ENCODE results near the gene CELF1. TPM values are rescaled to one million over a fixed set of nuclear protein-coding genes. Genes with fewer than 3 reads are reported as not detected.
A peak's percentile ranks its signal among the peaks of the same experiment; 100 is the strongest.

CELF1 gene
- 246 TPM for total RNA-seq

DNA sequence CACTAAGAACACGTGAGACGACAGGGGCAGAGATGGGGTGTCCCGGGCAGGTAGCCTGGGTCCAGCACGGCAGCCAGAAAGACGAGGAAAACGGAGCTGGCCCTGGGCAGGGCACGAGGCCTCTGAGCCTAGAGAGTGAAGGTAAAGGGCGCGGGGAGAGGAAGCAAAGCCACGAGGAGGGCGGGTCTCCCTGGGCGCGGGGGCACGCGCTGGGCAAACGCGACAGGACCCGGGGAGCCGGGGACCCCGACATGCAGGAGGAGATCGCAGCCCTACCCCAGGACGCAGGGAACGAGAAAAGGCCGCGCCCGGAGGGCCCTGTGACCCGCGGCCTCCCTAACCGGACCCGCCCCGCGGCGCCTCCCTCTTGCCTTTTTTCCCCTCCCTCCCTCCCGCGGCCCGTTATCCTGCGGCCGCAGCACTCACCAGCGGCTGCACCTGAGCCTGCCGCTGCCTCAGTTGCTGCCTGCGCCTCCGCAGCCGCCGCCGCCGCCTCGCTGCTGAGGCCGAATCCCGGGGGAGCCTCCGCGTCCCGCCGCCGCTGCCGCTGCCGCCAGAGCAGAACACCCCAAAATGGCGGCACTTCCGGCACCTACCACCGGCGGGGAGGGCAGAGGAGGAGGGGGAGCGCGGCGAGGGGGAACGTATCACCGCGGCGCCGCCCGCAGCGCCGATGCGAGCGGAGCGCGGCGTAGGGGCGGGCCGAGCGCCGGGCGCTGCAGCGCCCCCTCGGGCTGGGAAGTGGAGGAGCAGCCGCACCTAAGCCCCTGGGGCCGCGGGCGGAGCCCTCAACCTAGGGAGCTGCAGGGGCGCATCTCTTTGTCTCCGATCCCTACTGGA lies at the start of gene CELF1:
CELF1 (minus strand) TSS at position 567 of the 840 bp plus-strand sequence. CDS start 53,609 bp downstream, outside the sequence.
- DNase-seq = peak; percentile 80

DNA sequence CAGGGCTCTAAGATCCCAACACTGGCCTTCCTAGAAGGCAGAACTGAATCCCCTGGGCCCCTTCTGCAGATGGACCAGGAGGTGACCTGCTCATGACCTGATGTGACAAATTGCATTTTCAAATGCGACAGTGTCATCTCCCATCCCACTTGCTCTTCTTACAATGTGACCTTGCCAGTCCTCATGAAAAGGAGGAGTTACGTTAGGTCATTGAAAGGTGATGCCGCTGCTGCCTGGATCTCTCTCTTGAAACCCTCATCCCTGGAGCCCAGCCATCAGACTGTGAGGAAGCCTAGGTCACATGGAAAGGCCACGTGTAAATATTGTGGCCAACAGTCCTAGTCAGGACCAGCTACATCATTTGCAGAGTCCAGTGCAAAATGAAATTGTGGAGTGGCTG lies 47.0 kb upstream of the CELF1 start:
- no peak for DNase-seq

DNA sequence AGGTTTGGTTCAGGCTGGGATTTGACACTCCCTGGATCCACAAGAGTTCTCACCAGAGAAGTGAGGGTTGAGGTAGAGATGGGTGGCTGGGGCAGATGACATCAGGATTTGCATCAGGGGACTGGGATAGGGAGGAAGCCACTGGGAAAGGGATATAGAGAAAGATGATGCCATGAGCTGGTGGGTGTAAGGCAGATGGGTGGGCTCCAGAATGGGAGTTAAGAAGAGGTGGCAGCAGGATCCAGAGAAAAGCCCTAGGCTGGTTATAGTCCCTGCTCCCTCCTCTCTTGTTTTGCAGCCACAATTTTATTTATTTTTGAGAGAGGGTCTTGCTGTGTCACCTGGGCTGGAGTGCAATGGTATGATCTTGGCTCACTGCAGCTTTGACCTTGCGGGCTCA lies 43.0 kb upstream of the CELF1 start:
- DNase-seq = no peak

DNA sequence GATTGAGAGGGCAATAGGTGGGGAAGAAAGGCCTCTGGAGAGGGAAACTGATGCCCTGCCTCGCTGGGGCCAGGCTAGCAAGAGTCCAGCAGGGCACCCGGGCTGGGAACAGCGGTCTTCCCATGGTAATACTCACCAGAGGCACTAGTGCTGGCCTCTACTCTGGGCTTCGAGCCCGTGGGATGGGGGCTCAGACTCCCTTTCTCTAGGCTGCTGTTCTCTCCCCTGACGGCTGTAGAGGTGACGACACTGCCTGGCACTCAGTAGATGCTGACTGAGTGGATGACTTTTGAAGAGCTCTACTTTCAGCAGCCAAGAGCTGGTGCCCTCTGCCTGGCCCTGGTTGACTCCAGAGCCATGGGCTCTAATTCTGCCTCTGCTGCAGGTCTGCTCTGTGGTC lies 42.1 kb upstream of the CELF1 start:
- no peak for DNase-seq

DNA sequence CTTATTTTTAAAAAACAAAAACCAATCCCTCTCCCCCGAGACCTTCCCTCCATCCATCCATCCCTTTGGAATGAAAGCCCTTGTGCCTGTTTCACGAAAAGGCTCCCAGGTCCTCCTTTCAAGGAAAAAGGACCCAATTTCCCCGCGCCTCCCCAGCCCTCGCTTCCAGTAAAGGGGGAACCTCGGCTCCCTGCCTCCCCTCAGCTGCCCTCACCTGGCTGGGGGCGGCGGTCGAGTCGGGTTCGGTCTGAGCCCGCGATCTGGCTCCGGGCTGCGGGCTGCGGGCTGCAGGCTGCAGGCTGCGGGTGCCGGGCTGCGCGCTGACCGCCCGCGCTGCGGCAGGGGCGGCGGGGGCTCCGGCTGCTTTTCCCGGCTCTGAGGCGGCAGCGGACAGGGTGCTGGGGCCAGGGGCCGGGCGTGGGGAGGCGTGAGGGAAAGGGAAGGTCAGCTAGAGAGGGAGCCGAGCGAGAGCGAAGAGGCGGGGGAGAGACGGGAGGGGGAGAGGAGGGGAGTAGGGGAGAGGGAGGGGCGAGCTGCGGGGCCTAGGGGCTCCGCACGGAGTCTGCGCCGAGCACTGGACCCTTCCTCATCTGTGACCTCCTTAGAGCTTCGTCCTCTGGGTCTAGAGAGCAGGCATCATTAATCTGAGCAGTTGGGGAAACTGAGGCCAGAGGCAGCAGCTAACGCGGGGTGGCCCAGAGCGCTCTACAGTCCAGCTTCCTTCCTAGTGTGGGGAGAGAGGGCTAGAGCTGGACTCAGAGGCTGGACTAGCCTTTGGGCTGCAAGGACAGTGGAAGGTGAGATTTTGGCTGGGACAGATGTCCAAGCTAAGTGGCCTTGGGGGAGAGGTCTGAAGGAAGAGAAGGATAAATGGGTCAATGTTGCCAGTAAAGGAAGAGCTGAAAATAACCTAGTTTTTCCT lies 41.3 kb upstream of the CELF1 start, which contains the start of gene C1QTNF4:
C1QTNF4 (minus strand) TSS at position 478 of the 922 bp plus-strand sequence. CDS start 3,601 bp downstream, outside the sequence.
- no peak for DNase-seq

DNA sequence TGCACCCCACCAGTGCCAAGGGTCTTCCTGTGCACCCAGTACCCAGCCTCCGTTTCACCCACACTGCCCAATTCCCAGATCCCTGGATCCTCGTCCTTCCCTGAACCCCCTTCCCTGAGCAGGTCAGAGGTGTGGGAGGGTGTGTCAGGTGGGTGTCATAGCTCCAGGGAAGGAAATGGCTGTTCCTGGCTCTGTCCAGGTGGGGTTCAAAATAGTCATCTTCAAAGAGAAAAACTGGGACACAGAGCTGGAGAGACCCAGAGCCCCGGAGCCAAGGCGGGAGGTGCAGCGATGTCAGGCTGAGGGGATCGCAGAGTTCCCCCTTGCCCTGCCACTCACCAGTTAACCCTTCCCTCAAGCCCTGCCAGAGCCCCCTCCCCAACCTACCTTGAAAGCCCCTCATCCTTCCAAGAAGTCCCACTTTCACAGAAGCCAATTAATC lies 40.6 kb upstream of the CELF1 start:
- no peak for DNase-seq

DNA sequence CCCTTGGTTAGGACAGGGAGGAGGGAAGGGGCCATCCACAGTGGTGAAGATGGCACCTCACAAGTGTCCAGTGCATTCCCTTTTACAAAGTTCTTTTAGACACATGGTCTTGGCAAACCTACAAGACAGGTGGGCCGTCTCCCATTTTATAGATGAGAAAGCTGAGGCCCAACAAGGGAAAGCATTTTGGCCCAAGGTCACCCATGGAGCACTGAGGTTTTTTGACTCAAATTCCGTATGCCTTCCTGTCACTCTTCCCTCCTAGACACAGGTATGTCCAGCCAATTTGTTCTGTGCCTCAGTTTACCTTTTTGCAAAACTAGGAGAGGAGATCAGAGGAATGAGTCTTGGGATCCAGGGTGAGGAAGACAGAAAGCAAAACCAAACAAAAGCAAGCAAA lies 40.0 kb upstream of the CELF1 start:
- DNase-seq = no peak

DNA sequence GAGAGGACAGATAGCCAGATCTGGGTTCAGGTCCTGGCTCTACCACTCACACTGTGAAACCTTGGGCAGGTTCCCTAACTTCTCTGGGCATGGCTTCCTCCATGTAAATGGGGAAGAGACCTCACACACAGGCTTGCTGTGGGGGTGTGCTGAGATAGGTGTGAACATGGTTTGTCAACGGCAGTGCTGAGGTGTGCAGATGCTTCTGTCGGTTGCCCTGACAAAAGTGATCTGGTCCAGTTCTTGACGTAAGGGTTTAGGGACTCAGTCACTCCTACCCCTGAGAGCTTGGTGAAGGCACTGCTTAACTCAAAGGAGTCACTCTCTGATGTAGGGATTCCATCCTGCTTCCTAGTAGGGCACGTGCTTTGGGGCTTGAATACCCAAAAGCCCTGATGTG lies 39.3 kb upstream of the CELF1 start:
- DNase-seq = no peak

DNA sequence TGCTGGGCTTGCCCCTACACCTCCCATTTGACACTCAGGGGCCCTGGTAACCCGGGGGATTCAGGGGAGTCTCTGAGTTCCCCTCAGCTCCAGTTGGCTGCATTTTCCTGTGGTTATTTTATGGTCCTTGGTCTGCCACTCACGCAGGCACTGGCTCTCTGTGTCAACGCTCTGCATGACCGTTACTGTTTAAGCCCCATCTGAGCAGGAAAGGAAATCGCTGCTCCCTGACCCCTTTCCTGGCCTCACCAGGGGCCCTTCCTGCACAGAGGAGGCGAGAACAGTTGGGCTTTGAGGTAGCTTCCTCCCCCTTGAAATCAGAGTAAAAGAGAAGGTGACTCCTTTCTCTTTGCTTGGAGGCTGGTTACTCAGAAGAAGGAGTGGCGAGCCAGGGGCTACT lies 38.8 kb upstream of the CELF1 start:
- no peak for DNase-seq

DNA sequence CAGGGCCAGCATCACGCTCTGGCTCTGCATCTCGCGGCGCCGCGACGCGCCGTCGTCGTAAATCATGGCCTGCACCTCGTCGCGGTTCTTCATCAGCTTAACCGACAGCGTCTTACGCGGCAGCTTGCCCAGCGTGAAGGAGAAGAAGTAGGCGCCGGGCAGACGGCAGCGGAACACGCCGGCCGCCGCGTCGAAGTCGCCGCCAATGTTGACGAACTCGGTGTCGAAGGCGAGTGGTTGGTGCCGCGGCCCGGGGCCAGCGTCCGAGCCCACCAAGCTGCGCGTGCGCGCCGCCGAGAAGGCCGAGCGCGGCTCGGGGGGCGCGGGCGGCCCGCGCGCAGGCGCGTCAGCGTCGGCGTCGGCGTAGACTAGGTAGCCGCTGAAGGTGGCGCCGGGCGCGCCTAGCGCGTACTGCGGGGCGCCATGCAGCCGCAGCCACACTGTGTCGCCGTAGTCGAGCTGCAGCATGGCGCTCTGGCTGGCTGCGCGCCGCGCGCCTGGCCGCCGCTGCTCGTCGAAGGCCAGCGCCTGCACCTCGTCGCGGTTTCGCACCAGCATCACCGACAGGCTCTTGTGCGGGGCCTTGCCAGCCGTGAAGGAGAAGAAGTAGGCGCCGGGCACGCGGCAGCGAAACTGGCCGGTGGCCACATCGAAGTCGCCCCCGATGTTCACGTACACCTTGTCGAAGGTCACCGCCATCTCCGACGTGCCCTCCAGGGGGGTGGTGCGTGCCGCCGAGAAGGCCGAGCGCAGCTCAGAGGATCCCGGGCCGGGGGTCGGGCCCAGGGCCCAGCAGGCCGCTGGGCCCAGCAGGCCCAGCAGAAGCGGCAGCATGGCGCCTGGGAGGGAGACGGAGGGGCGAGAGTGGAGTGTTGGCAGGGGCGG lies 37.3 kb upstream of the CELF1 start:
- DNase-seq = no peak

DNA sequence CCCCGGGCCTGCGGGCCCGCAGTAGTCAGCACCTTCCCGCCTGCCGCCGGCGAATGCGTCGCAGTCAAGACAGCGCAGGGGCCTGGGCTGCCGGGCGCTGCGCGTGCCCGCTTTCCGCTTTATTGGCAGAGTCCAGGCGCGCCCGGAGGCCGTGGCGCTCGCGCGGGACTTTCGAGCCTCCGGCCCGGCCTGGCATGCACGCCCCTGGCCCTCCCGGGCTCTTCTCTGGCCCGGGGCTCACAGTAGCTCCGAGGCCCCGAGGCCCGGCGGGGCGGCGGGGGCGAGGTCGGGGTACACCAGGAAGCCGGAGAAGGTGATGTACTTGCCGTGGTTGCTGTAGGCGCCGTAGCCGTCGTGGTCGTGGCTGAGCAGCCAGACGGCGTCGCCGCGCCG lies 36.6 kb upstream of the CELF1 start:
- no peak for DNase-seq

DNA sequence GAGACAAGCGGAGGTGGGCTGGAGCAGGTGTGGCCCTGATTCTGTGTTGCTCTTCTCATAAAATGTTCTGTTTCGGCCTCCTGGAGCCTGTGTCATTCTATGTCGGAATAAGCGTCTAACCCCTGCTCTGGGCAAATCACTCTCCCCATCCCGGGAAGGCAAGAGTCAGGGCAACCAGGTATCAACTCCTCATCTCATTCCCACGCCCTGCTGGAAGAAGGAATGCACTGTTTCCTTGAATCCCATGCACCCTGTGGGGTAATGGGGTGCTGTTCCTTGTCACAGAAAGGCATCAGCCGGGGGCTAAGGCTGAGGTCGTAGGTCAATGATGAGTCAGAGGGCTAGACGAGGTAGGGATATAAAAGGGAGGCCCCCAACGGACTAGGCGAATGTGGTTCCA lies 36.2 kb upstream of the CELF1 start:
- DNase-seq = no peak

DNA sequence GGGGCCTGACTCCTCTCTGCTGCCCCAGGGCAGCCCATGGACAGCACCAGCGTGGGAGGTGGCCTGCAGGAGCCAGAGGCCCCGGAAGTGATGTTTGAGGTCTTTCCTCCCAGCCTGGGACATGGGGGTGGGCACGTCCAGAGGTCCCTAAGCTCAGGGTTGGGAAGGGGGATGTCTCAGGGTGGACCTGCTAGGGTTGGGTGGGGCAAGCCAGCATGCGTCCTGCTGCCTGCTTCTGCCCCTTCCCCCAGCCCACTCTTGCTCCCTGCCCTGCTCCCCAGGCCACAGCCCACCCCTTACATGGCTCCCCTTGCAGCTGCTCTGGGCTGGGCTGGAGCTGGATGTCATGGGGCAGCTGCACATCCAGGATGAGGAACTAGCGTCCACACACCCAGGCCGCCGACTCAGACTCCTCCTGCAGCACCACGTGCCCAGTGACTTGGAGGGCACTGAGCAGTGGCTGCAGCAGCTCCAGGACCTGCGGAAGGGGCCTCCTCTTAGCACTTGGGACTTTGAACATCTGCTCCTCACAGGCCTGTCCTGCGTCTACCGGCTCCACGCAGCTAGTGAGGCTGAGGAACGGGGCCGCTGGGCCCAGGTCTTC lies 34.9 kb upstream of the CELF1 start:
- DNase-seq = no peak

DNA sequence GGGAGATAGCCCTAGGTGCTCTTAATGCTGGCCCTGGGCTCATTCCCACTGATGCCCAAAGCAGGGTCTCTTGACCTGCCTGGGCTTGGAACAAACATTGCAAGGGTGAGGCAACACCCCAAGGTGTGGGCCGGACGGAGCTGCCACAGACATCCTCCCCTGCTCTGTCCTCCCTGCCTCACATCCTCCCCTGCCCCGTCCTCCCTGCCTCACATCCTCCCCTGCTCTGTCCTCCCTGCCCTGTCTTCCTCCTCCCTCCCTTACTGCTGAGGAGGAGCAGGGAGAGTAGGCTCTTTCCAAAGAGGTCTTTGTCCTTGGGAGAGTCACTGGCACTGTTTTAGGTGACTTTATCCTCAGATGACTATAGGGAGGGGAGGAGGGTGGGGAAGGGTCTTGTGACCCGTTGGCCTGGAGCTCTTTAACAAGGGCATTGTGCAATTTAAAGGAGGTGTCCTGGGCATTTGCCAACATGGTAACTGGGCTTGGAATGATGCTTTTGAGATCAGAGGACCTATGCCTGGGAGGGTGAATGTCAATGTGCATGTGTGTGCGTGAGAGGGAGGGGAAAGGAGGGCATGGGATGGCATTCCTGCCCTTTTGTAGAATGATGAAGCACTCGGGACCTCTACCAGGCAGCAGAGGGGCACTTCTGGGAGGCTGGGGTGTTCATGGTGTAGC lies 34.2 kb upstream of the CELF1 start:
- no peak for DNase-seq

DNA sequence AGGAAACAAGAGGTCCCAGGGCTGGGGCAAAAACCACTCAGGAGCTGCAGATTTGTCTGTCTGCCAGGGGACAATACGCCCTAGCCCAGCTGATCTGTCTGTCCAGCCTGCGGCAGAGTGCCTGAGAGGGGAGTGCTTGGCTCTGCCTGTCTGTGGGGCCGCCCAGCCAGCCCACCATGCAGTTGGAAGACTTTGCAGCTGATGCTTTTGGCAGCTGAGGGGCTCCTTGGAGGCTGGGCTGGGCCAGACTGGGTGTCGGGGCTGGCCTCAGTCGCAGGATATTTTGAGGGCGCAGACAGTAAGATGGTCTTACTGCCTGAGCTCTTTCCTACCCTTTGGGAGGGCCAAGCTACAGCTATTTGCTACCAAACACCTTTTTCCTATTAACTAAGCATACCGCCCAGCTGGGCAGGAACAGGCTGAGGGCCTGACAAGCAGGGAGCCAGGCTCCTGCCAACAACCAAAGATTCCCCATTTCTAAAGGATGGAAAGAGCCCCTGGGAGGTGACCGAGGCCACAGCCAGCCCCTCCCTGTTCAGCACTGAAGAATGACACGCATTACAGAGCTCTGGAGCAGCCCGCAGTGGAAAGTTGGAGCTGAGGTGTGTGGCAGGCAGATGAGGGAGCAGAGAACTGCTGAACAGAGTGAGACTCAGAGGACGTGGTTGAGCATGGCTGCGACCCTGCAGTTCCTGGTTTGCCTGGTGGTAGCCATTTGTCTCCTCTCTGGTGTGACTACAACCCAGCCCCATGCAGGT lies 33.3 kb upstream of the CELF1 start, which contains the start of gene FAM180B:
FAM180B (plus strand) TSS at position 581 of the 758 bp plus-strand sequence; CDS start at position 672, 91 bp downstream.
- DNase-seq = no peak

DNA sequence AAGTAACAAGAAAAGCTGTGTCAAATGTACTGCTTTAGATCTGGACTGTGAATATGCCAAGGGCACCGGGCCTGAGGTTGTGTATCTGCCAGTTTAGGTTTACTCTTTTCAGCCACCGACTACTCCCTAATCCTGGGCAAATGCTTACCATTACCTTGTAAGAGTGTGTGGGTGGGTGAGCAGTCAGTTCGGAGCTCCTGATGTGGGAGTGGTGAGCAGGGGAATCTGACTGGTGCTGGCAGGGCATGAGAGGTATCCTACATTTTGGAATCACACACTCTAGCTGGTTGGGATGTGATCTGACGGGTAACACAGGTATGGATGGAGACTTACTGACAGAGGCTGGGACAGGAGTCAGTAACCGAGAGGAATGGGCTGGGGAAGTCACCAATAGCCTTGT lies 30.9 kb upstream of the CELF1 start:
- DNase-seq = no peak

DNA sequence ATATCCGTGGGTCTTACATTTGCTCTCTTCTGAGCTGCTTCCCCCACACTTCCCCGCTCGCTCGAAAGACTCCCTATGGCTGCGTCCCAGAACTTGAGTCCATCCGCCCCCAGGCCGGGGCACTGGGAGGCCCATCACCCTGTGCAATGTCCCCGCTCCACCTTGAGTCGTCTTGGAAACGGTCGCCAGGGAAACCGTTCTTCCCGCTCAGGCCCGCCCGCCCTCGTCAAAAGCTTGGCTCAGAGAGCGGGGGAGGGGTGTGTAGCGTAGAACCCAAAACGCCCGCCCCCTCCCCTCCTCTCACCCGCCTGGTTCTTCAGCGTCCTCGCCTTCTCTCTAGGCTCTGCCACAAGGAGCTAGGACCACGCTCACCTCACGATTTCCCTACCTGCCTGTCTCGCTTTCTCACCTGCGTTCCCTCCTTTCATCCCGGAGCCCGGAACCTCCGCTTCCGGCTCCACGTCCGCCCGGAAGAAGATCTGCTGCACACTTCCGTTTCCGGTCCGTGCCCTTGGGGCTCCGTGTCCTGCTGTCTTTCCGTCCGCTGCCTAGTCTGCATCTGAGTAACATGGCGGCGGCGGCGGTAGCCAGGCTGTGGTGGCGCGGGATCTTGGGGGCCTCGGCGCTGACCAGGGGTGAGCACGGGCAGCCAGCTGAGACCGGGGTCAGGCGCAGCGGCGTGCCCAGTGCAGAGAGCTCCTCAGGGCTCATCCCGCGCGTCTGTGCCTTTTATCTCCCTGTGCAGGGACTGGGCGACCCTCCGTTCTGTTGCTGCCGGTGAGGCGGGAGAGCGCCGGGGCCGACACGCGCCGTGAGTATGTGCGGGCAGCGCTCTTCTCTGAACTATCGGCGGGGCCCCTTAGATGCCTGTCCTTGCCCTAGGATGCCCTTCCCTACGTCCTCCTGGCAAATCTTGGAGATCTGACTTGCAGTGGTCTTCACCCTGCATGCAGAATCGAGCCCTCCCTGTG lies 25.9 kb upstream of the CELF1 start, which contains the start of the genes KBTBD4 and NDUFS3:
KBTBD4 (minus strand) TSS at position 447 of the 971 bp plus-strand sequence; CDS start at position 428, 19 bp downstream.
NDUFS3 (plus strand) TSS at position 551 of the 971 bp plus-strand sequence; CDS start at position 569, 18 bp downstream.
- DNase-seq = peak; percentile 91

DNA sequence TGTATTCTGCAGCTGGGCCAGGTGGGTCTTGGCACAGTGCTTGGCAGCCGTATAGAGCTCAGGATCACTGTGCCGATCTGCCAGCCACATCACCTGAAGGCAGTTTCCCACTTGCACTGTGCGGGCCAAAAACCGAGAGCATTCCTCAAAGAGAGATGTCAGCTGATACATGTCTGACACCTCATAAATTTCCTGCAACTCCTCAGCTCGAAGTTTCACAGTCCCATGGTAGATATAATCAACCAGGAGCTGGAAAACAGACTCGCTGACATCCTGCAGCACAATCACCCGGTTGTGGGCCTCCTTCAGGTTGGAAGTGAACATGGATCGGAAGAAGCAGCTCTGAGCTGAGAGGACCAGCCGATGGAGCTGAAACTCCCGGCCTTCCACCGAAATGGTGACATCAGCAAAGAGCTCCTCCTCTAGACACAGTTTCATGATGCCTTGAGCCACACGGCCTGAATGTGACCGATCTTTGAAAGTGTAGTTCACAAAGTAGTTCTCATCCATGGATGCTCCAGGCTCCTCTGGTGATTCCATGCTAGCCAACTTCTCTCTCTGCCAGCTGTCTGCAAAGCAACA lies 24.6 kb upstream of the CELF1 start:
- no peak for DNase-seq

Measured in occipital lobe (tissue), 2 donors.